Gastroesophageal sphincter (tissue), 4 donors: ENCODE results near the gene LURAP1L. TPM values are rescaled to one million over a fixed set of nuclear protein-coding genes. Genes with fewer than 3 reads are reported as not detected.
A peak's percentile ranks its signal among the peaks of the same experiment; 100 is the strongest.

ENCODE experiments used
- ATAC-seq: fragments of 150-250 bp; one replicate; pipeline ENCODE4 v1.9.1; 2016; ENCODE audit warnings: mild to moderate bottlenecking, moderate library complexity
- H3K27ac ChIP-seq, 4 donors: fragments of 200-600 bp; sonication (generic) in 3 of 4; 1 replicate in 3 of 4; 2 replicates in 1 of 4; pipeline ENCODE4 v1.5.1; 2016 to 2019
- H3K27me3 ChIP-seq: fragments of 200-600 bp; sonication (generic); one replicate; pipeline ENCODE4 v1.5.1; 2019
- H3K36me3 ChIP-seq, 2 donors: fragments of 200-600 bp; sonication (generic); one replicate each; pipeline ENCODE4 v1.5.1; 2019; ENCODE audit warnings: control low read depth in 1 of 2
- H3K4me1 ChIP-seq, 3 donors: fragments of 200-600 bp; sonication (generic); 1 replicate in 2 of 3; 2 replicates in 1 of 3; pipeline ENCODE4 v1.5.1; 2016 to 2019; ENCODE audit warnings: control low read depth in 2 of 3
- H3K4me3 ChIP-seq, 2 donors: fragments of 200-600 bp; sonication (generic); one replicate each; pipeline ENCODE4 v1.5.1; 2019; ENCODE audit warnings: mild to moderate bottlenecking in 1 of 2, moderate library complexity in 1 of 2
- H3K9me3 ChIP-seq, 3 donors: fragments of 200-600 bp; sonication (generic); one replicate each; pipeline ENCODE4 v1.5.1; 2017 to 2019; ENCODE audit warnings: control low read depth in 2 of 3
- EP300 ChIP-seq: sonication (generic); formaldehyde crosslinking; IDR thresholded peaks from one replicate; pipeline ENCODE4 v1.6.1; 2017; ENCODE audit warnings: antibody characterized with exemption, mild to moderate bottlenecking
- POLR2A ChIP-seq, 2 donors: fragments of 450-650 bp; IDR thresholded peaks; one replicate each; pipeline ENCODE4 v1.6.1; 2017; ENCODE audit warnings: antibody characterized with exemption in 2 of 2, mild to moderate bottlenecking in 2 of 2, moderate library complexity in 1 of 2
- POLR2AphosphoS5 ChIP-seq: sonication (generic); formaldehyde crosslinking; IDR thresholded peaks from one replicate; pipeline ENCODE4 v1.6.1; 2017; ENCODE audit warnings: antibody characterized with exemption
- WGBS, 2 donors: methylation state at CpG; one replicate each; pipeline ENCODE4 v1.1.5; 2018; ENCODE audit warnings: low coverage in 1 of 2; 5-methylcytosine and 5-hydroxymethylcytosine counted together
- total RNA-seq, 4 donors: library from RNA; depleted of rRNA; stranded (reverse); fragments of >200 nt; gene quantifications; one replicate each; pipeline ENCODE4 v1.1.0, GENCODE V29; 2016
- TF ChIP-seq, protein P1 (sequence below), 4 experiments: fragments of 200-600 bp in 2 of 4; fragments of 450-650 bp in 2 of 4; sonication (generic) in 1 of 4; IDR thresholded peaks; one replicate each; pipeline ENCODE4 v1.5.1; 2017 to 2019; ENCODE audit warnings: antibody characterized with exemption in 4 of 4, mild to moderate bottlenecking in 2 of 4, moderate library complexity in 2 of 4

LURAP1L gene
- total RNA-seq, 4 donors from 2014 or later, result 13.7 to 29.6 (median 22.7) TPM

DNA sequence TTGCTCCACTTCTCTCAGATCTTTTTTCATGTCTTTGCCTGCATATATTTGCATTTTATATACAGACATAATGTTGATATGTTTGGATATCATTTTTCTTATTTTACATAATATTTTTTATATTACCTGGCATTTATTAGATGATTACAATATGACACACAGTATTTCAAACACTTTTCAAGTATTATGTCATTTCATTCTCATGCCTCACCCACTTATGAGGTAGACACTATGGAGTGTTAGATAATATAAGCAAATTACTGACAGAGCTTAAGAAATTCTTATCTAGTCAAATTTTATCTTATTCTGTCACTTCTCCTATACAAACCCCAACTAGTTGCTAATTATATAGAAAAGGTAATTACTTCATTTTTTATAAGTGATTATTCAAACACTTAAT lies 11.1 kb downstream of the LURAP1L start:
- no peak for TF ChIP-seq POLR2AphosphoS5
- H3K4me3 ChIP-seq, result no peak overlapping the region
- peak overlapping the region in 2 of 4 donors; percentile 80 to 81 for H3K27ac ChIP-seq
- peaks cover 0 to 8% (median 0%) of the 10 kb centered on the region in 3 donors for H3K9me3 ChIP-seq
- no peaks in the 10 kb centered on the region for H3K27me3 ChIP-seq
- H3K36me3 ChIP-seq, result no peaks in the 10 kb centered on the region
- ATAC-seq, result no peak
- peaks cover 7 to 53% (median 14%) of the 10 kb centered on the region in 3 donors for H3K4me1 ChIP-seq

DNA sequence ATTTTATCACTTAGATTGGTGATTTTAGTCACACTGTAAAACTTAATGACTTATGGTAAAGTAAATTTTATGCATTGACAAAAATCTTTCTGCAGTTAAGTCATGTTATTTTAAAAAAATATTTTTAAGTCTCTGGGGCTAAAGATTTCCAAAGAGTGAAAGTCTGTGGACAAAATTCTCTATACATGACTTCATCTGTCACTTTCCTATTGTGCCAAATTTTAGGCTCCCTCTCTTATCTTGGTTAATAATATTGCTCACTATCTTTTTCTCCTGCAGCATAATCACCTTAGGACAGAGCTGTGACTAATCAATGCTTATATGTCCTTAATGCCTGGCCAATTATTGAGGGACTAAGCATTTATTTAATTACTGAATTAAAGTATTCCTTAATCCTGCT lies 15.2 kb downstream of the LURAP1L start:
- Histone ChIP-seq H3K27ac (no peak overlapping the region), H3K4me3 (no peak overlapping the region), H3K4me1 (peaks cover 2 to 70% (median 7%) of the 10 kb centered on the region in 3 donors), H3K36me3 (no peaks in the 10 kb centered on the region), H3K9me3 (no peaks in the 10 kb centered on the region), H3K27me3 (no peaks in the 10 kb centered on the region)
- TF ChIP-seq, protein P1, sequence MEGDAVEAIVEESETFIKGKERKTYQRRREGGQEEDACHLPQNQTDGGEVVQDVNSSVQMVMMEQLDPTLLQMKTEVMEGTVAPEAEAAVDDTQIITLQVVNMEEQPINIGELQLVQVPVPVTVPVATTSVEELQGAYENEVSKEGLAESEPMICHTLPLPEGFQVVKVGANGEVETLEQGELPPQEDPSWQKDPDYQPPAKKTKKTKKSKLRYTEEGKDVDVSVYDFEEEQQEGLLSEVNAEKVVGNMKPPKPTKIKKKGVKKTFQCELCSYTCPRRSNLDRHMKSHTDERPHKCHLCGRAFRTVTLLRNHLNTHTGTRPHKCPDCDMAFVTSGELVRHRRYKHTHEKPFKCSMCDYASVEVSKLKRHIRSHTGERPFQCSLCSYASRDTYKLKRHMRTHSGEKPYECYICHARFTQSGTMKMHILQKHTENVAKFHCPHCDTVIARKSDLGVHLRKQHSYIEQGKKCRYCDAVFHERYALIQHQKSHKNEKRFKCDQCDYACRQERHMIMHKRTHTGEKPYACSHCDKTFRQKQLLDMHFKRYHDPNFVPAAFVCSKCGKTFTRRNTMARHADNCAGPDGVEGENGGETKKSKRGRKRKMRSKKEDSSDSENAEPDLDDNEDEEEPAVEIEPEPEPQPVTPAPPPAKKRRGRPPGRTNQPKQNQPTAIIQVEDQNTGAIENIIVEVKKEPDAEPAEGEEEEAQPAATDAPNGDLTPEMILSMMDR (IDR thresholded peaks at IDR 0.05), result no peak
- TF ChIP-seq POLR2AphosphoS5, result no peak
- TF ChIP-seq EP300, result no peak
- no peak for TF ChIP-seq POLR2A (IDR thresholded peaks at IDR 0.05)
- ATAC-seq, result no peak

DNA sequence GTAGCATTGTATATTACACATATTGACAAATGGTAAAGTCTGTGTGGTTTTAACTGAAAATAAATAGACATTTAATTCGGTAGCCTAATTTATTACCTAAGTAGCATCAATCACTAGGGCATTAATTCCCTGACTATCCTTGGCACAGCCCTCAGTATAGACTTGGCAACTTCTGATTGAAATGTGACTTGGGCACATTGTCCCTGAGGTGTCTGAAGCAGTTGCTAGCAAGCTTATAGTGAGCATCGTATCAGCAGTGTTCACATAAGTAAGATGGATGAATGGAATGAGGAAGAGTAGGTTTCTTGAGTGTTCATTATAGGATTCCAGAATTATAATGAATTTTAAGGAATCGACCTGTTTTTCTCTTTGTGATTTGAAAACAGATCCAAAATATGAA lies 16.1 kb downstream of the LURAP1L start:
- Histone ChIP-seq H3K4me1 (peaks cover 0 to 61% (median 2%) of the 10 kb centered on the region in 3 donors), H3K36me3 (no peaks in the 10 kb centered on the region), H3K27ac (no peak overlapping the region), H3K27me3 (no peaks in the 10 kb centered on the region), H3K9me3 (no peaks in the 10 kb centered on the region), H3K4me3 (no peak overlapping the region)
- WGBS, 2 donors, result 61 to 68% methylated on average over 3 of the region's 3 CpGs
- no peak for ATAC-seq
- no peak for TF ChIP-seq EP300
- TF ChIP-seq POLR2A (IDR thresholded peaks at IDR 0.05), result no peak
- TF ChIP-seq, protein P1 (IDR thresholded peaks at IDR 0.05), result no peak
- no peak for TF ChIP-seq POLR2AphosphoS5

DNA sequence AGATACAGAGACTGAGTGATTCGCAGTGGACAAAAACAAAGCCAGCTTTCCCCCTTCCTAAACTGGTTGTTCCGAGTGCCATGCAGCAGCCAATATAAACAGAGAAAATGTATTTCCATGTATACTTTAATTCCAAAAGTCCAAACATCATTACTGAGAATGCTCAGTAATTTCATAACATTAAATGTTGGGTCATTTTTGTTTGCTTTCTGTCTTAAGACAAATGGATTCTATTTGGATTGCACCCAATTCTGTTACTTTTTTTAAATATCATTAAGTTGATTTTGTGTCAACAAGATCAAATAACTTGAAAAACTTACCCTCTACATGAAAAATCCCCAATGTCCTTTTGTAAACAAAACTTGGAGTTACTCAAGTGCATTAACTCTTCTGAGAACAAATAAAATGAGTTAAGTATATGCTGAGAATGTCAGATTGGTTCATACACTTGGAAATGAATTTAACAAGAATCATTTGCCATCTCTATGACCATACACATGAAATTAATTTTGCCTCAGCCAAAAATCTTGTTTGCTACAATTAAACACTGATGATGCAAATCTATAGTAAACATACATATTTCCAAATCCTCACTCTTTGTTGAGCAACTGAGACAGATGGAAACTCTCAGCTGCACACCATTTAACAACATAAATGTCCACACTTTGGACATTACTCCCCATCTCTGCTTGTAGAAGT lies 19.4 kb downstream of the LURAP1L start:
- Histone ChIP-seq H3K27ac (peak overlapping the region in 3 of 4 donors; percentile 34 to 47 (median 46)), H3K4me3 (peak overlapping the region in 1 of 2 donors; percentile 11), H3K4me1 (peaks cover 0 to 70% (median 0%) of the 10 kb centered on the region in 3 donors), H3K36me3 (no peaks in the 10 kb centered on the region), H3K9me3 (no peaks in the 10 kb centered on the region), H3K27me3 (no peaks in the 10 kb centered on the region)
- WGBS, 2 donors, result 6 to 18% methylated on average over 2 of the region's 2 CpGs
- no peak for ATAC-seq
- TF ChIP-seq, protein P1 (IDR thresholded peaks at IDR 0.05), result no peak
- TF ChIP-seq POLR2AphosphoS5 (no peak), POLR2A (IDR thresholded peaks at IDR 0.05) (no peak), EP300 (no peak)

DNA sequence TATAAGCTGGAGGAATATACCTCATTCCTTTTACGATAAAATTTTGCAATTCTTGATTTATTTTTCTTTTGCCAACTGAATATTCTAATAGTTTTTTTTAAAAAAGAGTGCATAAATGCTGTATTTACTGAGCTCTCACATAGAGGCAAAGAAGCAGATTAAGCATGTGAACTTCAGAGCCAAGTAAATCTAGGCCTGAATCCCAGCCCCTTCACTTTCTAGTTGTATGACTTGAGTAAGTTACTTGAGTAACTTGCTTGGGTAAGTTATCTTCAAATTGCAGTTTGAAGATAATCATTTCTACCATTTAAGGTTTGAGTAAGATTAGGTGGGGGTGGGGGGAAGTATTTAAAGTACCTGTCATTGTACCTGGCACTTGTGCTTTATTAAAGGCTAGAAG lies 21.8 kb downstream of the LURAP1L start:
- H3K4me3 ChIP-seq, result no peak overlapping the region
- no peak for ATAC-seq
- no peaks in the 10 kb centered on the region for H3K36me3 ChIP-seq
- no peaks in the 10 kb centered on the region for H3K9me3 ChIP-seq
- peaks cover 0 to 57% (median 0%) of the 10 kb centered on the region in 3 donors for H3K4me1 ChIP-seq
- TF ChIP-seq, protein P1 (IDR thresholded peaks at IDR 0.05), result no peak
- no peak for TF ChIP-seq POLR2A (IDR thresholded peaks at IDR 0.05)
- no peak for TF ChIP-seq EP300
- no peak for TF ChIP-seq POLR2AphosphoS5
- H3K27ac ChIP-seq, result no peak overlapping the region
- WGBS, 2 donors, result 48 to 64% methylated on average over 1 of the region's 1 CpG
- H3K27me3 ChIP-seq, result no peaks in the 10 kb centered on the region
